ENCODE data around the gene DLG5. TPM values are rescaled to one million over a fixed set of nuclear protein-coding genes. Genes with fewer than 3 reads are reported as not detected.

Gene DLG5
- total RNA-seq, 2 donors from 2014 or later = 22.6 to 35.6 TPM

DNA sequence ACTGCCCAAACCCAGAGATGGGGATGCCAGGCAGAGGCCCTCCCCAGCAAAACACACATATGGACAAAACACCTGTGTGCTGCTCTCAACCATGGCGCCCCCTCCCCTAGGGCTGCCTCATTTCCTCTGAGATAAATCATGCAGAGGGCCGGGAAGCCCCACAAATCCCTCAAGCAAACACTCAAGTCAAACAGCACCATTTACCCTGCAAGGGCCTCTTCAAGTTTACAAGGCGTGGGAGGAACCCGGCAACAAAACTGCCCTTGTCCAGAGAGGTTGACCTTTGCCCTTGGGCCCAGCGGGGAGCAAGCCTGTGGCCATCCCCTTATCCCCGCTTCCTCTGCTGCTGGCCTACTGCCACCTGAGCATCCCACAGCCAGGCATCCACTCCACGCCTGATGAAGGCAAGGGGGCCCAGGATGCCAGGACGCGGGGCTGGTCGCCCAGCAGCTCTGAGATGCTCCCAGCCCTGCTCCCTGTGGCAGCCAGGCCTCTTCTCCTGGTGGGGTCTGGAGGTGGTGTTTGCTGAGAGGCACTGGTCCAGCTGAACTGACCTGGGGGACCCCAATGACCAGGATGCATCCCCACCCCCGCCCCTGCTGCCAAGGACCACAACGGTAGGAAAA is 77.4 kb downstream of the DLG5 start:
- no peak overlapping the region for H3K4me3 ChIP-seq
- ATAC-seq (no peak), DNase-seq (no peak)
- intact Hi-C loops (cut with DNase I) = loop anchor here (10.0 kb wide), 1 partner anchor 136 kb away; no protein-coding TSS in a partner anchor
- no peaks in the 10 kb centered on the region for H3K9me3 ChIP-seq
- no peaks in the 10 kb centered on the region for H3K27me3 ChIP-seq
- no peaks in the 10 kb centered on the region for H3K4me1 ChIP-seq
- H3K36me3 ChIP-seq (replicated peaks in 1 of 2; ENCODE audit: insufficient read depth in 1 of 2, low read depth in 2 of 2) = no peaks in the 10 kb centered on the region
- WGBS, 2 donors = 72 to 76% methylated on average over 8 to 12 of the region's 12 CpGs
- TF ChIP-seq, protein P1, sequence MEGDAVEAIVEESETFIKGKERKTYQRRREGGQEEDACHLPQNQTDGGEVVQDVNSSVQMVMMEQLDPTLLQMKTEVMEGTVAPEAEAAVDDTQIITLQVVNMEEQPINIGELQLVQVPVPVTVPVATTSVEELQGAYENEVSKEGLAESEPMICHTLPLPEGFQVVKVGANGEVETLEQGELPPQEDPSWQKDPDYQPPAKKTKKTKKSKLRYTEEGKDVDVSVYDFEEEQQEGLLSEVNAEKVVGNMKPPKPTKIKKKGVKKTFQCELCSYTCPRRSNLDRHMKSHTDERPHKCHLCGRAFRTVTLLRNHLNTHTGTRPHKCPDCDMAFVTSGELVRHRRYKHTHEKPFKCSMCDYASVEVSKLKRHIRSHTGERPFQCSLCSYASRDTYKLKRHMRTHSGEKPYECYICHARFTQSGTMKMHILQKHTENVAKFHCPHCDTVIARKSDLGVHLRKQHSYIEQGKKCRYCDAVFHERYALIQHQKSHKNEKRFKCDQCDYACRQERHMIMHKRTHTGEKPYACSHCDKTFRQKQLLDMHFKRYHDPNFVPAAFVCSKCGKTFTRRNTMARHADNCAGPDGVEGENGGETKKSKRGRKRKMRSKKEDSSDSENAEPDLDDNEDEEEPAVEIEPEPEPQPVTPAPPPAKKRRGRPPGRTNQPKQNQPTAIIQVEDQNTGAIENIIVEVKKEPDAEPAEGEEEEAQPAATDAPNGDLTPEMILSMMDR (IDR thresholded peaks at IDR 0.05) = no peak
- no peak for TF ChIP-seq POLR2A (IDR thresholded peaks at IDR 0.05)
- no peak overlapping the region for H3K27ac ChIP-seq

- H3K27me3 ChIP-seq = no peaks in the 10 kb centered on the region
- no peaks in the 10 kb centered on the region for H3K9me3 ChIP-seq
- H3K36me3 ChIP-seq (replicated peaks in 1 of 2; ENCODE audit: insufficient read depth in 1 of 2, low read depth in 2 of 2) = peaks cover 0 to 5% of the 10 kb centered on the region in 2 donors
- H3K4me1 ChIP-seq = no peaks in the 10 kb centered on the region
- ATAC-seq = peak; percentile 86
- peak; percentile 70 to 82 (median 77) for DNase-seq
- intact Hi-C loops (cut with DNase I) = loop anchor here (10.0 kb wide), 1 partner anchor 138 kb away; no protein-coding TSS in a partner anchor
- peak overlapping the region in 1 of 4 donors; percentile 17 for H3K27ac ChIP-seq
- no peak for TF ChIP-seq POLR2A (IDR thresholded peaks at IDR 0.05)
- TF ChIP-seq, protein P1 (IDR thresholded peaks at IDR 0.05) = peak; percentile 88 to 94 (median 92)
- WGBS, 2 donors = 34 to 47% methylated on average over 9 to 21 of the region's 21 CpGs
- H3K4me3 ChIP-seq = no peak overlapping the region
Observed at GRCh38 chr10:77846718-77847311, 79.7 kb downstream of the DLG5 start.

DNA sequence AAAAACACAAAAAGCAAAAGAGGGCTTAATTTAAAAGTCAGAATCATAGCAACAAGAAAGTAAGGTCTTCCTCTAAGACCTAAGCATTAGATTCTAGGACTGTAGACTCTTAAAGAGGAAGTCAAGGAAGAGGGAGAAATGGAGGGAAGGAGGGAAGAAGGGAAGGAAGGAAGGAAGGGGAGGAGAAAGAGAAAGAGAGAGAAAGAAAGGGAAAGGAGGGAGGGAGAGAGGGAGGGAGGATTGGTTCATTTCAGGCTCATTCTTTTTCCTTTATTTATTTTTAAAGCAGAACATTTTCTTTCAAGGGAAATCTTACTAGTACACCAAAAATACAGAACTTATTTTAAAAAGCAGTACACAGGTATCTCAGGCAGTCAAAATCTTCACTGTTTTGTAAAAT is 81.1 kb downstream of the DLG5 start:
- Histone ChIP-seq H3K27me3 (no peaks in the 10 kb centered on the region), H3K36me3 (replicated peaks in 1 of 2; ENCODE audit: insufficient read depth in 1 of 2, low read depth in 2 of 2) (peaks cover 0 to 9% of the 10 kb centered on the region in 2 donors), H3K4me1 (no peaks in the 10 kb centered on the region), H3K27ac (no peak overlapping the region), H3K4me3 (no peak overlapping the region), H3K9me3 (no peaks in the 10 kb centered on the region)
- DNase-seq (no peak), ATAC-seq (no peak)
- intact Hi-C loops (cut with DNase I) = loop anchor here (10.0 kb wide), 1 partner anchor 139 kb away; no protein-coding TSS in a partner anchor
- TF ChIP-seq, protein P1 (IDR thresholded peaks at IDR 0.05) = no peak
- no peak for TF ChIP-seq POLR2A (IDR thresholded peaks at IDR 0.05)

GRCh38 chr10:77844713-77845445 is 81.7 kb downstream of the DLG5 start:
- Histone ChIP-seq H3K9me3 (no peaks in the 10 kb centered on the region), H3K4me3 (no peak overlapping the region), H3K27ac (no peak overlapping the region), H3K4me1 (no peaks in the 10 kb centered on the region), H3K36me3 (replicated peaks in 1 of 2; ENCODE audit: insufficient read depth in 1 of 2, low read depth in 2 of 2) (peaks cover 0 to 9% of the 10 kb centered on the region in 2 donors), H3K27me3 (no peaks in the 10 kb centered on the region)
- no peak for TF ChIP-seq POLR2A (IDR thresholded peaks at IDR 0.05)
- intact Hi-C loops (cut with DNase I) = loop anchor here (10.0 kb wide), 1 partner anchor 140 kb away; no protein-coding TSS in a partner anchor
- 76 to 82% methylated on average over 9 of the region's 9 CpGs for WGBS, 2 donors
- ATAC-seq (no peak), DNase-seq (no peak)

DNA sequence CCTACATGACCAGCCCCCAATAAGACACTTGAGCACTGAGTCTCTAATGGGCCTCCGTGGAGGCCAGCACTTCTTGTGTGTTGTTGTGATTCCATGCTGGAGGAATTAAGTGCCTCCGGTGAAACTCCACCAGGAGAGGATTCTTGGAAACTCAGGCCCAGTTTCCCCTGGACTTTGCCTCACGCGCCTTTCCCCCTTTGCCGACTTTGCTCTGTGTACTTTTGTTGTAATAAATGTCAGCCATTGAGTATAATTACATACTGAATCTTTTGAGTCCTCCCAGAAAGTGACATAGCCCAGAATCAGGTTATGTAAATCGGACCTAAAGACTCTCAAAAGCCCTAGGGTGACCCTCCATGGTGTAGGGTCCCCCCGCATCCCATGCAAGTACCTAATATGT is 82.4 kb downstream of the DLG5 start:
- WGBS, 2 donors = 87 to 90% methylated on average over 6 to 7 of the region's 7 CpGs
- no peaks in the 10 kb centered on the region for H3K4me1 ChIP-seq
- no peaks in the 10 kb centered on the region for H3K27me3 ChIP-seq
- no peak overlapping the region for H3K27ac ChIP-seq
- H3K4me3 ChIP-seq = no peak overlapping the region
- peaks cover 0 to 9% of the 10 kb centered on the region in 2 donors for H3K36me3 ChIP-seq (replicated peaks in 1 of 2; ENCODE audit: insufficient read depth in 1 of 2, low read depth in 2 of 2)
- H3K9me3 ChIP-seq = no peaks in the 10 kb centered on the region
- no peak for ATAC-seq
- intact Hi-C loops (cut with DNase I) = loop anchor here (10.0 kb wide), 1 partner anchor 141 kb away; no protein-coding TSS in a partner anchor
- no peak for TF ChIP-seq POLR2A (IDR thresholded peaks at IDR 0.05)
- TF ChIP-seq, protein P1 (IDR thresholded peaks at IDR 0.05) = no peak
- no peak for DNase-seq
